GM18907 (cell line): ENCODE measurements around the gene NRP2.

Experiments used
- ATAC-seq: cut with Tn5 transposase; IDR thresholded peaks from one replicate; pipeline ENCODE4 v1.9.1; 2021; ENCODE audit warnings: mild to moderate bottlenecking, moderate library complexity; ENCODE audit not compliant: unreplicated experiment

NRP2 gene

GRCh38 chr2:205730701-205731582 lies 48.6 kb downstream of the NRP2 start:
- no peak for ATAC-seq

GRCh38 chr2:205731583-205731981 lies 49.3 kb downstream of the NRP2 start:
- peak; percentile 65 for ATAC-seq

GRCh38 chr2:205732314-205732713 lies 50.0 kb downstream of the NRP2 start:
- no peak for ATAC-seq

- no peak for ATAC-seq
Measured at GRCh38 chr2:205733082-205733481, 50.8 kb downstream of the NRP2 start.

- ATAC-seq, result no peak
Measured at GRCh38 chr2:205733648-205734047, 51.3 kb downstream of the NRP2 start.

- no peak for ATAC-seq
Measured at GRCh38 chr2:205734436-205735037, 52.2 kb downstream of the NRP2 start.

GRCh38 chr2:205738117-205738968 lies 56.0 kb downstream of the NRP2 start:
- ATAC-seq, result no peak

- no peak for ATAC-seq
Measured at GRCh38 chr2:205739620-205740019, 57.3 kb downstream of the NRP2 start.

GRCh38 chr2:205740381-205740780 lies 58.1 kb downstream of the NRP2 start:
- ATAC-seq, result no peak

- no peak for ATAC-seq
Measured at GRCh38 chr2:205741256-205741978, 59.1 kb downstream of the NRP2 start.

GRCh38 chr2:205743137-205743536 lies 60.8 kb downstream of the NRP2 start:
- ATAC-seq, result no peak

- no peak for ATAC-seq
Measured at GRCh38 chr2:205744074-205744591, 61.8 kb downstream of the NRP2 start.

GRCh38 chr2:205745661-205746419 lies 63.5 kb downstream of the NRP2 start:
- ATAC-seq, result no peak

- ATAC-seq, result no peak
Measured at GRCh38 chr2:205746420-205746785, 64.1 kb downstream of the NRP2 start.

GRCh38 chr2:205747829-205748386 lies 65.6 kb downstream of the NRP2 start:
- ATAC-seq, result no peak

- no peak for ATAC-seq
Measured at GRCh38 chr2:205748639-205749038, 66.3 kb downstream of the NRP2 start.

- ATAC-seq, result no peak
Measured at GRCh38 chr2:205749078-205749477, 66.8 kb downstream of the NRP2 start.

GRCh38 chr2:205750797-205751196 lies 68.5 kb downstream of the NRP2 start:
- no peak for ATAC-seq

- no peak for ATAC-seq
Measured at GRCh38 chr2:205751569-205752031, 69.3 kb downstream of the NRP2 start.
